Measurements from ENCODE around the gene SLC6A7.

Gene SLC6A7

DNA sequence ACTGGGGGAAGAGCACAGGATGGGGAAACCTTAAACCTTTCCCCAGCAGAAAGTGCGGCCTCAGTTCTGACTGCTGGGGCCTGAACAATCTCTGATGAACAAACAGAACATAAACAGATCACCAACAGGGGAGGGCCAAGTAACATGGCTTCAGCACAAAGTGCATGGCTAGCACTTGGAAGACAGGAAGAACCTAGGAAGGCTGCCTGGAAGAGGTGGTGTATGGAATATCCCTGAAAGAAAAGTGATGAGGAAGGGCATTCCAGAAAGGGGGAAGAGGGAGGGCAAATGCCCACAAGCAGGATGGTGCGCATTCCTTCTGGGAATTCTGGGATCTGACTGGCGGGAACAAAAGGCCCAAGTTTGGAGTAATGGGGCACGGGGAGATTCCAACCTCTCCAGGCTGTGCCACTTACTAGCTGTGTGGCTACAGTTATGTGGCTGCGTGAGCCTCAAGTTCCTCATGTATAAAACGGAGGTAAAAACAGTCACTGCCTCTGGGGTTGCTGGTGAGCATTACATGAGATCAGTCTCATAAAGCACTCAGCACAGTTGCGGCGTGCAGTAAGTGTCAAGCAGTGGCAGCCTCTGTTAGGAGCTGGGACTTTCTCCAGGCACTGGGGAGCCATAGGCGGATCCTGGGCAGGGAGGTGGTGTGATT lies 35.8 kb upstream of the SLC6A7 start:
- H3K4me3 ChIP-seq (ENCODE audit: low read depth, low read length), result no peak overlapping the region
- no peaks in the 10 kb centered on the region for H3K9me3 ChIP-seq (ENCODE audit: severe bottlenecking)
- H3K36me3 ChIP-seq, result no peaks in the 10 kb centered on the region
- H3K27ac ChIP-seq, result no peak overlapping the region
- no peak for DNase-seq
- TF ChIP-seq, protein P1, sequence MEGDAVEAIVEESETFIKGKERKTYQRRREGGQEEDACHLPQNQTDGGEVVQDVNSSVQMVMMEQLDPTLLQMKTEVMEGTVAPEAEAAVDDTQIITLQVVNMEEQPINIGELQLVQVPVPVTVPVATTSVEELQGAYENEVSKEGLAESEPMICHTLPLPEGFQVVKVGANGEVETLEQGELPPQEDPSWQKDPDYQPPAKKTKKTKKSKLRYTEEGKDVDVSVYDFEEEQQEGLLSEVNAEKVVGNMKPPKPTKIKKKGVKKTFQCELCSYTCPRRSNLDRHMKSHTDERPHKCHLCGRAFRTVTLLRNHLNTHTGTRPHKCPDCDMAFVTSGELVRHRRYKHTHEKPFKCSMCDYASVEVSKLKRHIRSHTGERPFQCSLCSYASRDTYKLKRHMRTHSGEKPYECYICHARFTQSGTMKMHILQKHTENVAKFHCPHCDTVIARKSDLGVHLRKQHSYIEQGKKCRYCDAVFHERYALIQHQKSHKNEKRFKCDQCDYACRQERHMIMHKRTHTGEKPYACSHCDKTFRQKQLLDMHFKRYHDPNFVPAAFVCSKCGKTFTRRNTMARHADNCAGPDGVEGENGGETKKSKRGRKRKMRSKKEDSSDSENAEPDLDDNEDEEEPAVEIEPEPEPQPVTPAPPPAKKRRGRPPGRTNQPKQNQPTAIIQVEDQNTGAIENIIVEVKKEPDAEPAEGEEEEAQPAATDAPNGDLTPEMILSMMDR (IDR thresholded peaks at IDR 0.05; ENCODE audit: low read depth, low read length), result no peak
- H3K27me3 ChIP-seq (ENCODE audit: insufficient read depth, low read depth, severe bottlenecking), result no peaks in the 10 kb centered on the region

DNA sequence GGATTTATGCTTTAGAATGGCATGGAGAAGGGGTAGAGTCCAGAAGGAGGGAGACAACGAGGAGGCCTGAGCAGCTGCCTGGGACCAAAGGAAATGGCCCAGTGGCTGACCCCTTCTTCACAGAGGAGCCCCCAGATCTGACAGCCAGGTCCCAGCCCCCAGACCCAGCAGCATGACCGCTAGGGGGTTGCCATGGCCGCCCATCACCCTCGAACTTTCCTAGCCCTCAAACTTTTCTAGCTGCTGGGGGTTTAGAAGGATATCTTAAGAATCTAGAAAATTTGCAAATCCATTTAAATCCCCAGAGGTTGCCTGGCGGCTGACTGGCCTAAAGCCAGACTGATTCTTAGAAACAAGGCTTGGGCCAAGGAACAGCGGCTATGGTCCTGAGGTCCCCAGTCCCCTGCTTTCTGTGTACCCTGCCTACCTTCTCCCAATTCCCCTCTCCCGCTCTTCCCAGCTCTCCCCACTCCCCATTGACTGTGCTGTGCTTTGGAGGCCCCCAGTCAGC lies 35.2 kb upstream of the SLC6A7 start:
- H3K27ac ChIP-seq, result no peak overlapping the region
- no peak overlapping the region for H3K4me3 ChIP-seq (ENCODE audit: low read depth, low read length)
- no peak for DNase-seq
- H3K9me3 ChIP-seq (ENCODE audit: severe bottlenecking), result no peaks in the 10 kb centered on the region
- H3K27me3 ChIP-seq (ENCODE audit: insufficient read depth, low read depth, severe bottlenecking), result no peaks in the 10 kb centered on the region
- TF ChIP-seq, protein P1 (IDR thresholded peaks at IDR 0.05; ENCODE audit: low read depth, low read length), result no peak
- H3K36me3 ChIP-seq, result no peaks in the 10 kb centered on the region

DNA sequence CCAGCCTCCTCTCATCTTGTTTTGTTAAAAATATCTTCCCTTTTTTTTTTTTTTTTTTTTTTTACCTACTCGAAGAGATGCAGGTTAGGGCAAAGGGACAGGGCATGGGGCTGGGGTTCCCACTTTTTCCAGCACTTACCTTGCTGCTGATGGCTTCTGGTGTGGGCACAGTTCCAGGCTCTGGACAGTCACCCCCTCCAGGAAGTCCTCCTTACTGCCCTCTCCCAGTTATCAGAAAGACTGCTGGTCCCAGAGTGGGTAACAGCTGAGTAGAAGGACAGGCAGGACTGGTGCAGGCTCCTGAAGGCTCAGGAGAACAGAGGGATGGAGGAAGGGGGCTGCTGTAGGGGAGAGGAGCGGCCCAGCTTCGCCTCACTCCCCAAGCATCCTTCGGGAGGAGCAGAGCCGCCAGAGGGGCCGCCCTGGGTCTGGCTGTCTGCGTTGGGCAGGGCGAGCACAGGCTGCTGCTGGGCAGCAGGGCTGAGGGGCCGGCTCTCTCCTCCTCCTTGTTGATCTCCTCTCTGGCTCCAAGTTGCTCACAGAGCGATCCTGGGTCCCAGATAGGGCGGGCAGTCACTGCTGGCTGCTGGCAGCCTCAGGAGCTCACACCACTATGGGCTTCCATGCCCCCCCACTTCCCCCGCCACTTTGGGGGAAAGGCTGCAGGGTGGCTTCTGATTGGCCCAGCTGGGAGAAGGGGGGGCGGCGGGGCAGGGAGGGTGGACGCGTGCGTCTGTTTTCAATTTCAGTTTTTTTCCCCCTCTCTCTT lies 34.4 kb upstream of the SLC6A7 start, which contains the start of gene PDGFRB:
PDGFRB (minus strand) TSS at position 588 of the 769 bp plus-strand sequence. CDS start 18,798 bp downstream, outside the sequence.
- Histone ChIP-seq H3K36me3 (no peaks in the 10 kb centered on the region), H3K9me3 (ENCODE audit: severe bottlenecking) (no peaks in the 10 kb centered on the region), H3K27ac (no peak within 1 kb of the TSS), H3K27me3 (ENCODE audit: insufficient read depth, low read depth, severe bottlenecking) (no peaks in the 10 kb centered on the region), H3K4me3 (ENCODE audit: low read depth, low read length) (no peak within 1 kb of the TSS)
- TF ChIP-seq, protein P1 (IDR thresholded peaks at IDR 0.05; ENCODE audit: low read depth, low read length), result no peak
- DNase-seq, result no peak

DNA sequence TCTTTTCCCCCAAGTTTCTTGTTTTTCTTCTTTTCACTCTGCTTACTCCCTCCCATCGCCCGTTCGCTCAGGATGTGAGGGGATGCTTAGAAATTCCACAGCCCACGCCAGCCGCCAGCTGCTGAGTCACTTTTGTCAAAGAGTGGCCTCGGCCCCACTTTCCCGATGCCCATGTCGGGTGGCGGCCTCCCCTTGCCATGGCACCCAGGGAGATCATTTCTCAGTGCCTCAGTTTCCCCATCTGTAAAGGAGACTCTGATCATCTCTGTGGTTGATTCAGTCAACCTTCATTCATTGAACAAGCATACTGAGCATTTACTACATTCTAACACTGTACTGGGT lies 33.9 kb upstream of the SLC6A7 start:
- no peak overlapping the region for H3K4me3 ChIP-seq (ENCODE audit: low read depth, low read length)
- no peaks in the 10 kb centered on the region for H3K27me3 ChIP-seq (ENCODE audit: insufficient read depth, low read depth, severe bottlenecking)
- no peak overlapping the region for H3K27ac ChIP-seq
- no peaks in the 10 kb centered on the region for H3K9me3 ChIP-seq (ENCODE audit: severe bottlenecking)
- TF ChIP-seq, protein P1 (IDR thresholded peaks at IDR 0.05; ENCODE audit: low read depth, low read length), result no peak
- no peak for DNase-seq
- H3K36me3 ChIP-seq, result no peaks in the 10 kb centered on the region

DNA sequence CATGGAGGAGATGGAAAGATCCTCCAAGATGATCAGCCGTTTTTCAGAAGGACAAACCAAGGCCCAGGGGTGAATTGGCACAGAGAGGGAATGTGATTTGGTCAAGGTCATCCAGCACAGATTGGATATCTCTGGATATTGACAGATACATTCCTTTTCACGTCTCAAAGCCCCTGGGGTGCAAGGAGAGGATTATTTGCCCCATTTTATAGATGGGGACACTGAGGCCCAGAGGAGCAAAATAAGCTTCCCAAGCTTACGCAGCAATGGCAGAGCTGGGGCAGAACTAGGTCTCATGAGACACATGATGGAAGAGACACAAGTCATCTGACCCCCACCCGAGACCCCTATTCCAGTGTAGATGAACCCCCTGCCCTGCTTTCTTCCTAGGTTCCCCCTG lies 33.3 kb upstream of the SLC6A7 start:
- H3K4me3 ChIP-seq (ENCODE audit: low read depth, low read length), result no peak overlapping the region
- no peaks in the 10 kb centered on the region for H3K9me3 ChIP-seq (ENCODE audit: severe bottlenecking)
- DNase-seq, result no peak
- no peaks in the 10 kb centered on the region for H3K27me3 ChIP-seq (ENCODE audit: insufficient read depth, low read depth, severe bottlenecking)
- H3K27ac ChIP-seq, result no peak overlapping the region
- no peaks in the 10 kb centered on the region for H3K36me3 ChIP-seq
- TF ChIP-seq, protein P1 (IDR thresholded peaks at IDR 0.05; ENCODE audit: low read depth, low read length), result no peak

Data from WERI-Rb-1 (cell line).